ENCODE results near the gene INPP5D.

DNA sequence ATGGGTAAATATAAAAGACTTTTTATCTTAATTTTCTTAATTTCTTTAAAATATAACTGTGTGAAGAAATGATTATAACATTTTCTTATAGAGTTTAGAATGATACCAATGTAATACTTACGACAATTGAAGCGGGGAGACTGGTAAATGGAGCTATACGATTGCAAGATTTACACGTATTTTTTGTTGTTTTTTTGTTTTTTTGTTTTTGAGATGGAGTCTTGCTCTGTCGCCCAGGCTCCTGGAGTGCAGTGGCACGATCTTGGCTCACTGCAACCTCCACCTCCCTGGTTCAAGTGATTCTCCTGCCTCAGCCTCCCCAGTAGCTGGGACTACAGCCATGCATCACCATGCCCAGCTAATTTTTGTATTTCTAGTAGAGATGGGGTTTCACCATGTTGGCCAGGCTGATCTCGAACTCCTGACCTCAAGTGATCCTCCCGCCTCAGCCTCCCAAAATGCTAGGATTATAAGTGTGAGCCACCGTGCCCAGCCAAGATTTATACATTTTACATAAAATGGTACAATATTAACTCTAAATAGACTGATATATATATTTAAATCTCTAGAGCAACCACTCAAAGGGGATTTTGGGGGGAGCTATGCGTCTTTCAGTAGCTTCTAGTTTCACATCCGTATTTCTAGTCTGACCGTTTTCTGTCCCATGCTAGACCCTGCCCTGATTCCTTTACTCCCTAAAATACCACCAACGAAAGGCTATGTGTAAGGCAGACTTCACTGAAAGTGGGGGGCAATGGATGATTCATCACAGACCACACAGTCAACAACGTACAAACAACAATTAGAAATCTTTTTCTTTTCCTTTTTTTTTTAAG is 163.1 kb downstream of the INPP5D start:
- TF ChIP-seq MBD4 (IDR thresholded peaks at IDR 0.05; ENCODE audit: borderline replicate concordance, low read length) (no peak), SETDB1 (CRISPR knock-in tag; IDR thresholded peaks at IDR 0.05; ENCODE audit: borderline replicate concordance) (no peak), STAT6 (CRISPR knock-in tag; IDR thresholded peaks at IDR 0.05; ENCODE audit: borderline replicate concordance) (no peak), ZNF639 (CRISPR knock-in tag; conservative IDR thresholded peaks at IDR 0.05) (no peak), ZNF703 (CRISPR knock-in tag; IDR thresholded peaks at IDR 0.05; ENCODE audit: borderline replicate concordance) (no peak)
